Transverse colon (tissue), 4 donors: ENCODE data around the gene TMEM144. TPM values are rescaled to one million over a fixed set of nuclear protein-coding genes. Genes with fewer than 3 reads are reported as not detected.
"Not testable (repeated sequence)": the region's sequence is repeated elsewhere in the genome, so short reads cannot be mapped to it uniquely, and the experiment has no call there.

Experiments used
- DNase-seq: peaks from one replicate; pipeline ENCODE4 v3.0.0-alpha.2; 2019
- H3K27ac ChIP-seq, 4 donors: fragments of 200-600 bp; sonication (generic); 2 replicates each; pipeline ENCODE4 v1.5.1; 2016 to 2018; ENCODE audit warnings: inconsistent platforms in 4 of 4
- H3K27me3 ChIP-seq: fragments of 200-600 bp; sonication (generic); 2 replicates; pipeline ENCODE4 v1.5.1; 2017; ENCODE audit warnings: inconsistent platforms
- H3K36me3 ChIP-seq, 4 donors: fragments of 200-600 bp; sonication (generic); 2 replicates each; pipeline ENCODE4 v1.5.1; 2017 to 2019; ENCODE audit warnings: inconsistent platforms in 4 of 4
- H3K4me1 ChIP-seq, 4 donors: fragments of 200-600 bp; sonication (generic); 2 replicates each; pipeline ENCODE4 v1.5.1; 2017 to 2020; ENCODE audit warnings: inconsistent platforms in 4 of 4
- H3K4me3 ChIP-seq, 4 donors: fragments of 200-600 bp; sonication (generic); 1 replicate in 1 of 4; 2 replicates in 3 of 4; pipeline versions ENCODE4 v1.5.1 to v1.6.1; 2017 to 2019; ENCODE audit warnings: inconsistent platforms in 4 of 4
- H3K9me3 ChIP-seq, 2 donors: fragments of 200-600 bp; sonication (generic); 2 replicates each; pipeline ENCODE4 v1.5.1; 2017 to 2019; ENCODE audit warnings: inconsistent platforms in 2 of 2
- EP300 ChIP-seq: sonication (generic); formaldehyde crosslinking; IDR thresholded peaks from one replicate; pipeline ENCODE4 v1.6.1; 2017; ENCODE audit warnings: antibody characterized with exemption, low read depth
- POLR2A ChIP-seq: fragments of 450-650 bp; IDR thresholded peaks from one replicate; pipeline ENCODE4 v1.6.1; 2016; ENCODE audit warnings: antibody characterized with exemption, mild to moderate bottlenecking, moderate library complexity
- POLR2AphosphoS5 ChIP-seq, 3 donors: sonication (generic); formaldehyde crosslinking; IDR thresholded peaks; one replicate each; pipeline ENCODE4 v1.6.1; 2016; ENCODE audit warnings: antibody characterized with exemption in 3 of 3
- WGBS, 2 donors: methylation state at CpG; one replicate each; pipeline ENCODE4 v1.1.5; 2018; ENCODE audit warnings: low coverage in 1 of 2; 5-methylcytosine and 5-hydroxymethylcytosine counted together
- in situ Hi-C, 4 donors: fragments of 200-750 bp; cut with MboI; loops; one replicate each; pipeline versions ENCODE4 v1.15.0 to v1.15.1; 2017; ENCODE audit warnings: low sequenced_read_pairs in 3 of 4, low pct_ligation_motif_present in 1 of 4, low pct_unique_long_range_greater_than_20kb in 1 of 4
- intact Hi-C: fragments of 100-400 bp; cut with DNase I; formaldehyde crosslinking; loops from one replicate; pipeline ENCODE4 v1.15.1; 2023; ENCODE audit warnings: low total_unique reads
- total RNA-seq, 4 donors: library from RNA; depleted of rRNA; stranded (reverse); fragments of >200 nt; gene quantifications; one replicate each; pipeline ENCODE4 v1.1.0, GENCODE V29; 2016
- TF ChIP-seq, protein P1 (sequence below), 5 experiments: fragments of 200-600 bp in 3 of 5; fragments of 450-650 bp in 2 of 5; sonication (generic) in 3 of 5; IDR thresholded peaks; 1 replicate in 2 of 5; 2 replicates in 3 of 5; pipeline ENCODE4 v1.5.1; 2016 to 2017; ENCODE audit warnings: antibody characterized with exemption in 5 of 5, inconsistent platforms in 3 of 5, mild to moderate bottlenecking in 2 of 5, moderate library complexity in 1 of 5

TMEM144 gene
- total RNA-seq, 4 donors from 2014 or later = 2.2 to 26.9 (median 21.2) TPM

DNA sequence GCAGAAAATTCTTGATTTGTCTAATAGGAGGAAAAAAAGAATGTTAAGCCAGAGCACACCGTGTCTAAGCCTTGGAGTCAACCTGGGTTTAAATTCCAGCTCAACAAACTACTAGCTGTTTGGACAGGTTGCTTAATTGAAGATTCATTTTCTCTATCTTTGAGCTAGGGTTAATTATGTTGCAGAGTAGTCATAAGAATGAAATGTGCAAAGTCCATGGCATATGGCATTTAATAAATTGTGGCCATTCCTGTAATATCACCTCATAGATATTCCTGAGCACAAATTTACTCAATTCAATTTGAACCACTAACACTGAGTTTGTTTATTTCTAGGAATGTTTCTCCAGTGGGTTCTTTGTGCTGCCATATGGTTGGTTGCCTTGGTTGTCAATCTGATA is 4.6 kb downstream of the TMEM144 start:
- DNase-seq = no peak
- Histone ChIP-seq H3K4me3 (no peak overlapping the region), H3K9me3 (no peaks in the 10 kb centered on the region), H3K27ac (no peak overlapping the region), H3K36me3 (no peaks in the 10 kb centered on the region), H3K27me3 (no peaks in the 10 kb centered on the region), H3K4me1 (peaks cover 0 to 16% (median 10%) of the 10 kb centered on the region in 4 donors)
- in situ Hi-C loops (no loop called here), intact Hi-C loops (no loop called here)
- WGBS, 2 donors = 63 to 72% methylated on average over 1 of the region's 1 CpG
- TF ChIP-seq POLR2AphosphoS5 (IDR thresholded peaks at IDR 0.05) (no peak), POLR2A (no peak), EP300 (no peak)
- TF ChIP-seq, protein P1, sequence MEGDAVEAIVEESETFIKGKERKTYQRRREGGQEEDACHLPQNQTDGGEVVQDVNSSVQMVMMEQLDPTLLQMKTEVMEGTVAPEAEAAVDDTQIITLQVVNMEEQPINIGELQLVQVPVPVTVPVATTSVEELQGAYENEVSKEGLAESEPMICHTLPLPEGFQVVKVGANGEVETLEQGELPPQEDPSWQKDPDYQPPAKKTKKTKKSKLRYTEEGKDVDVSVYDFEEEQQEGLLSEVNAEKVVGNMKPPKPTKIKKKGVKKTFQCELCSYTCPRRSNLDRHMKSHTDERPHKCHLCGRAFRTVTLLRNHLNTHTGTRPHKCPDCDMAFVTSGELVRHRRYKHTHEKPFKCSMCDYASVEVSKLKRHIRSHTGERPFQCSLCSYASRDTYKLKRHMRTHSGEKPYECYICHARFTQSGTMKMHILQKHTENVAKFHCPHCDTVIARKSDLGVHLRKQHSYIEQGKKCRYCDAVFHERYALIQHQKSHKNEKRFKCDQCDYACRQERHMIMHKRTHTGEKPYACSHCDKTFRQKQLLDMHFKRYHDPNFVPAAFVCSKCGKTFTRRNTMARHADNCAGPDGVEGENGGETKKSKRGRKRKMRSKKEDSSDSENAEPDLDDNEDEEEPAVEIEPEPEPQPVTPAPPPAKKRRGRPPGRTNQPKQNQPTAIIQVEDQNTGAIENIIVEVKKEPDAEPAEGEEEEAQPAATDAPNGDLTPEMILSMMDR (IDR thresholded peaks at IDR 0.05) = no peak

DNA sequence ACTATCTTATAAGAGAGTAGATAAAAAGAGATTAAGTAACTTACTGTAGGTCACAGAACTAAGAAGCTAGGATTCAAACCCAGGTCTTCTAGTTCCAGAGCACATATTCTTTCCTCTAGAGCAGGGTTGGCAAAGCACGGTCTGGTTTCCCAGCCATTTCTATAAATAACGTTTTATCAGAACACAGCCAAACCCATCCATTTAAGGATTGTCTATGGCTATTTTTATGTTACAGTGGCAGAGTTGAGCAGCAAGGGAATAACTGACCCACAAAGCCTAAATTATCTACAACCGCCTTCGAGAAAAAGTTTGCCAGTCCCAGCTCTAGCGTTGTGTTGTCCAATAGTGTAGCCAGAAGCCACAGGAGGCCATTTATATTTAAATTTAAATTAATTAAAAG is 7.5 kb downstream of the TMEM144 start:
- Histone ChIP-seq H3K4me3 (no peak overlapping the region), H3K36me3 (peaks cover 0 to 7% (median 1%) of the 10 kb centered on the region in 4 donors), H3K27ac (no peak overlapping the region), H3K27me3 (no peaks in the 10 kb centered on the region), H3K4me1 (no peaks in the 10 kb centered on the region), H3K9me3 (no peaks in the 10 kb centered on the region)
- in situ Hi-C loops (no loop called here), intact Hi-C loops (no loop called here)
- DNase-seq = no peak
- TF ChIP-seq EP300 (no peak), POLR2AphosphoS5 (IDR thresholded peaks at IDR 0.05) (no peak), POLR2A (no peak)
- TF ChIP-seq, protein P1 (IDR thresholded peaks at IDR 0.05) = no peak
- WGBS, 2 donors = 75 to 81% methylated on average over 5 of the region's 5 CpGs

DNA sequence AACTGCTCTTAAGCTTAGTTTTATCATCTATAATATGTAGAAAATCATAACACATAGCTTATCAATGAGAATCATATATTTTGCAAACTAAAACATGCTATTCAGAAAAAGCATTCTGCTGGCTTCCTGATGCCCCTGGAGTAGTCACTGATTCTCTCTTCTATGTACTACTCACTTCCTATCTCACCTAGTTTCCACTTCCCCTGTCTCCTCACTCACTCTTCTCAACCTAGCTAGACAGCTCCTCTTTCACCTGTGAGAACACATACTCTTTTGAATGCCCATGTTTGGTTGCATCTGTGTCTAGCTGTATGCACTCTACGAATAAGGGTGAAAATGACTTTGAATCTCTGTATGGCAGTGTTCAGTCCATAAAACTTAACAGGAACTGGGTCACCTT is 9.3 kb downstream of the TMEM144 start:
- no peak for TF ChIP-seq EP300
- TF ChIP-seq POLR2AphosphoS5 (IDR thresholded peaks at IDR 0.05) = no peak
- TF ChIP-seq POLR2A = no peak
- TF ChIP-seq, protein P1 (IDR thresholded peaks at IDR 0.05) = no peak
- H3K4me3 ChIP-seq = no peak overlapping the region
- no peaks in the 10 kb centered on the region for H3K27me3 ChIP-seq
- peaks cover 0 to 7% (median 1%) of the 10 kb centered on the region in 4 donors for H3K36me3 ChIP-seq
- DNase-seq = no peak
- intact Hi-C loops (no loop called here), in situ Hi-C loops (no loop called here)
- H3K27ac ChIP-seq = no peak overlapping the region
- WGBS, 2 donors = 92% methylated on average over 1 of the region's 1 CpG; no CpG with 5 or more reads in 1 of the 2 donors
- H3K4me1 ChIP-seq = no peaks in the 10 kb centered on the region
- H3K9me3 ChIP-seq = no peaks in the 10 kb centered on the region

DNA sequence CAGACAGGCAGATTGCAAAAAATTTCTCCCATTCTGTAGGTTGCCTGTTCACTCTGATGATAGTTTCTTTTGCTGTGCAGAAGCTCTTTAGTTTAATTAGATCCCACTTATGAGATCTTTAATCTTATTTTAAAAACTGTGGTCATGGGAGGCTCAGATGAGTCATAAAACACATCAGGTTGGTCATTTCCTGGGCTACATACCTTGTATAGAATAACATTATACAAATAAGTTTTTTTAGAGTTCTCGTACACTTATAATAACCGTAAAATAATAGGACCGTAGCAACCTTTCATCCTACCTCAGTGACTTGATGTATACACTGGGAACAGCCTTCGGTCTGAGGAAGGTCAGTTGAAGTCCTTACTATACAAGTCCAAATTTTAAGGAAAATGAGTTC is 14.0 kb downstream of the TMEM144 start:
- H3K4me3 ChIP-seq, in situ Hi-C loops, H3K27ac ChIP-seq, H3K27me3 ChIP-seq, intact Hi-C loops, H3K4me1 ChIP-seq, H3K9me3 ChIP-seq, DNase-seq, H3K36me3 ChIP-seq: not testable (repeated sequence)
- 94 to 98% methylated on average over 4 of the region's 4 CpGs for WGBS, 2 donors

DNA sequence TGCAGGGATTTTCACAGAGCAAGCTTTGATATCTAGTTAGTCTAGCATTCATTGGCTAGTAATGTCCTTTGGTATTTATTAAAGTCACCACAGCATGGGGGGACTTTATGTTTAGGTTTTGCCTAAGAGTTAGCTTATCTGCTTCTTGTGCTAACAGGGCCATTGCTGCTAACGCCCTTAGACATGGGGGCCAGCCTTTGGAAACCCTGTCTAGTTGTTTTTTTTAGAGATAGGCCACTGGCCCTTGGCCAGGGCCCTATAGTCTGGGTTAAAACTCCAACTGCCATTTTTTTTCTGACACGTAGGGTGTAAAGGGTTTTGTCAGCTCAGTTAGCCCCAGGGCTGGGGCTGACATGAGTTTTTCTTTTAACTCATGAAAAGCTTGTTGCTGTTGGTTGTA is 14.7 kb downstream of the TMEM144 start:
- in situ Hi-C loops, H3K27ac ChIP-seq, H3K36me3 ChIP-seq, DNase-seq, H3K4me1 ChIP-seq, H3K9me3 ChIP-seq, H3K27me3 ChIP-seq, H3K4me3 ChIP-seq, intact Hi-C loops: not testable (repeated sequence)
- WGBS, 2 donors = 55 to 70% methylated on average over 2 of the region's 2 CpGs

DNA sequence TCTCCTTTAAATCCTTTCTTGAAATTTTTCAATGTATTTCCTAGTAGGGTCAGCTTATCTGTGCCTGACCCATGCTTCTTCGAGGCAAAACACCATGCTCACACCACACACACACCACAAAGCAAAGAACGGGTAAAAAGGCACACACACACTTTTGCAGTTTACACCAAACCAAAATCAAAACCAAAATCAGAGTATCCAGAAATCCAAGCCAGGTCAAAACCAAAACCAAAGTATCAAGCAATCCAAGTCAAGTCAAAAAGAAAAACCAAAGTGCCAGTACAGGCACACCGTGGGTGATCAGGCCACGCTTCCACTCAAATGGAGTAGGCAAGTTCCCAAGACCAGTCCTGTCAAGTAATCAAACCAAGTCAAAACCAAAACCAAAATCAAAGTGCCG is 17.6 kb downstream of the TMEM144 start:
- H3K4me1 ChIP-seq, H3K27ac ChIP-seq, H3K36me3 ChIP-seq, in situ Hi-C loops, H3K4me3 ChIP-seq, intact Hi-C loops, DNase-seq, H3K27me3 ChIP-seq, H3K9me3 ChIP-seq: not testable (repeated sequence)
- 92 to 94% methylated on average over 4 to 5 of the region's 5 CpGs for WGBS, 2 donors

DNA sequence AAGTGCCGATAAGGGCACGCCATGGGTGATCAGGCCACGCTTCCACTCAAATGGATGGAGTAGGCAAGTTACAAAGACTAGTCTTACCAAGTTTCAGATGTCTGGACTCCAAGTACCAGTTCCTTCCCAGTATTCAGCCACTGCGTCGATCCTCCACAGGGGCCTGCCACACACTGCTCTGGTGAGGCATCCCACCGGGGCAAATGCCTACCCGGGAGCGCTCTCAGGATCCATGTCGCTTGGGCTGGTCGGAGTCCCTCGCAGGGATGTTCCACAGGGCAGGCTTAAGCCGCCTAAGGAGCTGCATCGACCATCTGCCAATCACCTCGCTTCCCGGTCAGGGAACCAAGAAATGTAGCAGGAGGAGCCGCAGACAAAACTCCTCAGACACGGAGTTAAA is 18.1 kb downstream of the TMEM144 start:
- WGBS, 2 donors = 75 to 96% methylated on average over 4 to 17 of the region's 17 CpGs
- H3K4me1 ChIP-seq, DNase-seq, in situ Hi-C loops, H3K27ac ChIP-seq, H3K9me3 ChIP-seq, H3K27me3 ChIP-seq, intact Hi-C loops, H3K4me3 ChIP-seq, H3K36me3 ChIP-seq: not testable (repeated sequence)
